GM18519 (cell line): ENCODE results near the gene TEKT5.
"Not testable (repeated sequence)": the region's sequence is repeated elsewhere in the genome, so short reads cannot be mapped to it uniquely, and the experiment has no call there.

ENCODE experiments used
- ATAC-seq: cut with Tn5 transposase; IDR thresholded peaks from one replicate; pipeline ENCODE4 v1.9.1; 2021; ENCODE audit warnings: mild to moderate bottlenecking, moderate library complexity; ENCODE audit not compliant: unreplicated experiment, low FRiP score

The TEKT5 gene

GRCh38 chr16:10694830-10695229 is at the start of gene TEKT5:
TEKT5 (minus strand) TSS chr16:10694930; CDS start chr16:10694873, 57 bp downstream.
- ATAC-seq, result no peak

DNA sequence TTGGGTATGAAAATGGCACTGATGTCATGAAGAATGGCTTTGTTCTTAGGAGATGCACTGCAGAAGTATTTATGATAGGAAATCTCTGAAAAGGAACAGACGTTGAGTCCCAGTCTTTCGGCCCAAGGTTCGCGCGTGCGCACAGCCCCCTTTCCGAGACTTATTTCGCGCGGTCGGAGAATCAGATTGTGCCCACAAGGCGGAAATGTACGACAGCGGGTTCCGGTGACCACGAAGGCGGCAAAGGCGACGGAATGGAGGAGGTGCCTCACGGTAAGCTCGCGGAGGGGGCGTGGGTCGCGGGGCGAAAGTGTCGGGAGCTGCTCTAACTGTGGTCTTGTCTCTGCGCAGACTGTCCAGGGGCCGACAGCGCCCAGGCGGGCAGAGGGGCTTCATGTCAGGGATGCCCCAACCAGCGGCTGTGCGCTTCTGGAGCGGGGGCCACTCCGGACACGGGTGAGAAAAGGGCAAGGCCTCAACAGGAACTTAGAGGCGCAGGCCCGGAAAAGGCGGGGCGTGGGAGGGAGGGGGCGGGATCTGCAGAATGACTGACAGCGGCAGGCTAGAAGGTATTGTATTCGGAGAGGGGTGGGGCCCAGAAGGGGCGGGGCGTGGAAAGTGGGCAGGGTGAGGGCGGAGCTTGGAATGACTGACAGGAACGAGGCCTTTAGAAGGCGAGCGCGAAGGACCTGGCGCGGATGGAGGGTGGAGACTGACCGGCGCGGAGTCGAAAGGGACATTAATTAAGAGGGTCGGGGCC is 49.1 kb upstream of the TEKT5 start, which contains the start of gene NUBP1:
Gene NUBP1 (plus strand): TSS at position 233 of the 760 bp plus-strand sequence. CDS start 22 bp downstream, at position 255.
- ATAC-seq, result peak; percentile 41

GRCh38 chr16:10743227-10743609 is 48.5 kb upstream of the TEKT5 start:
- ATAC-seq, result no peak

- no peak for ATAC-seq
Measured at GRCh38 chr16:10741844-10742243, 47.1 kb upstream of the TEKT5 start.

DNA sequence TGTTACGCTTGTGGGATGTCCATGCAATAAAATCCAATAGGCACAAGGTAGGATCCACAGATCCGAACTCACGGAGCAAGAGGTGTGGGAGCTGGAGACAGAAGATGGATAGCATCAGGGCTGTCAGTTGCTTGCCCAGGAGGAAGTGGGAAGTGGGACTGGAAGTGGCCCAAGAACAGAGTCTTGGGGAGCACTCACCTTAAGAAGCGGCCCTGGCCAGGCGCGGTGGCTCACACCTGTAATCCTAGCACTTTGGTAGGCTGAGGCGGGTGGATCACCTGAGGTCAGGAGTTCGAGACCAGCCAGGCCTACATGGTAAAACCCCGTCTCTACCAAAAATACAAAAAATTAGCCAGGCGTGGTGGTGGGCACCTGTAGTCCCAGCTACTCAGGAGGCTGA is 46.5 kb upstream of the TEKT5 start:
- ATAC-seq, result not testable (repeated sequence)

GRCh38 chr16:10740845-10741208 is 46.1 kb upstream of the TEKT5 start:
- no peak for ATAC-seq

GRCh38 chr16:10740000-10740844 is 45.5 kb upstream of the TEKT5 start:
- ATAC-seq, result no peak

DNA sequence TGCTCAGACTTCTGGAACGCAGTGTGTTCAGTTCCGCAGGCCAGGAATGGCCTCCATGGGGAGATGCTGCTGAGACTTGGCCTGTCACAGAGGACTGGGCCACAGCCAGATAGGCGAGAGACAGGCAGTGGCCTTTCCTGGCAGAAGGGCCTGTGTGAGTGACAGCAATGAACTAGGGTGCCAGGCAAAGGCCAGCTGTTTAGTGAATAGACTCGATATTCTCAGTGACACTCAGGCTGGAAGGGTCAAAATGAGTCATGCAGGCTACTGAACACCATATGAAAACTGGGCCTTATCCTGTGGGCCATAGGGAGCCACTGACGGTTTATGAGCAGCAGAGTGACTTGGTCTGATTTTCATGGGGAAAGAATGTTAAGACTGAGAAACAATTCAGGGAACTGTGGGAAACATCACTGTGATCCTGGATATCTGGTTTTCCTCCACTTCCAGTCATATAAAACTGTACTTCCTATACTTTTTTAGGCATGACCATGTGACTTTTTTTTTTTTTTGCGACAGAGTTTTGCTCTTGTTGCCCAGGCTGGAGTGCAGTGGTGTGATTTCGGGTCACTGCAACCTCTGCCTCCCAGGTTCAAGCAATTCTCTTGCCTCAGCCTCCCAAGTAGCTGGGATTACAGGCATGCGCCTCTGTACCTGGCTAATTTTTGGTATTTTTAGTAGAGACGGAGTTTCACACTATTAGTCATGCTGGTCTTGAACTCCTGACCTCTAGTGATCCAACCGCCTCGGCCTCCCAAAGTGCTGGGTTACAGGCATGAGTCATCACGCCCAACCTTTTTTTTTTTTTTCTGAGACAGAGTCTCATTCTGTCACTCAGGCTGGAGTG is 43.7 kb upstream of the TEKT5 start:
- ATAC-seq, result peak; percentile 41

- no peak for ATAC-seq
Measured at GRCh38 chr16:10737068-10737625, 42.4 kb upstream of the TEKT5 start.

GRCh38 chr16:10731790-10732189 is 37.1 kb upstream of the TEKT5 start:
- ATAC-seq, result no peak

- no peak for ATAC-seq
Measured at GRCh38 chr16:10729104-10730048, 34.6 kb upstream of the TEKT5 start.

GRCh38 chr16:10728003-10728887 is 33.5 kb upstream of the TEKT5 start:
- no peak for ATAC-seq

GRCh38 chr16:10708969-10709368 is 14.2 kb upstream of the TEKT5 start:
- ATAC-seq, result no peak

DNA sequence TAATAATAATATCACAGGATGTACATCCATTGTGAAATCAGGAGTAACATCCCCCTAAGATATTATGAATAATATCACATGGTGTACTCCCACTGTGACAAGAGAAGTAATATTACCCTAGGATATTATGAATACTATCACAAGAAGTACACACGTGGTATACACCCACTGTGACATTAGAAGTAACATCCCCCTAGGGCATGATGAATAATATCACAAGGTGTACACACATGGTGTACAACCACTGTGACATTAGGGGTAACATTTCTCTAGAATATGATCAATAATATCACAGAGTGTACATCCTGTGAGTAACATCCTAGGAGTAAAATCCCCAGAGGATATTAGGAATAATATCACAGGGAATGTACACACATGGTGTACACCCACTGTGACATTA is 5.0 kb upstream of the TEKT5 start:
- ATAC-seq, result no peak

- ATAC-seq, result no peak
Measured at GRCh38 chr16:10694306-10694705, 424 bp downstream of the TEKT5 start.

- ATAC-seq, result no peak
Measured at GRCh38 chr16:10693889-10694288, 841 bp downstream of the TEKT5 start.

DNA sequence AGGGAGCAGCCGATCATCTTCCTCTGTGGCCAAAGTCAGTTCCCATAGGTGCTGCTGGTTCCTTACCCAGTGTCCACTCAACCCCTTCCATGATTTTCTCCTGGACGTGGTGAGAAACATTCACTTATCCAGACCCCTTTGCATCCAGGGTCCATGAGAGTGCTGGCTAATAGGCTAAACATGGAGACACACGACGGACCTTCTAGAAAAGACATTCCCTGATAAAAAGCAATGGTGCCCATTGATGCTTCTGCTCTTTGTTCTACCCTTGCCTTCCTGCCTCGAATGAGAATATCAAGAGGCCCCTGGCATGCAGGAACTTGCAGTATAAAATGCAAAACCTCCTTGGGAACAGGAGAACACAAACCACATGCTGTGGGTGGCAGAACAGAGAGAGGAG is 2.3 kb downstream of the TEKT5 start:
- ATAC-seq, result no peak

GRCh38 chr16:10688726-10689125 is 6.0 kb downstream of the TEKT5 start:
- no peak for ATAC-seq
